Measurements from ENCODE around the gene LTB.

Gene LTB

GRCh38 chr6:31546339-31546957 lies 35.8 kb downstream of the LTB start, which contains the start of gene ATP6V1G2:
Gene ATP6V1G2 (minus strand): TSS chr6:31546608. CDS start chr6:31546559, 49 bp downstream.
- H3K23ac ChIP-seq (ENCODE audit: low read length) = no peak within 1 kb of the TSS
- no peak within 1 kb of the TSS for H2BK5ac ChIP-seq (ENCODE audit: low read length)
- peak within 1 kb of the TSS; percentile 66 for H3K9ac ChIP-seq (ENCODE audit: low read length)
- H3K56ac ChIP-seq (ENCODE audit: low read length) = peak within 1 kb of the TSS; percentile 74
- no peak within 1 kb of the TSS for H4K5ac ChIP-seq (ENCODE audit: low read length)
- H3K4ac ChIP-seq (ENCODE audit: low read depth, low read length) = no peak within 1 kb of the TSS
- H3K4me1 ChIP-seq (ENCODE audit: control insufficient read depth, low read depth, low read length) = no peaks in the 10 kb centered on the region
- peak within 1 kb of the TSS; percentile 49 for H3K4me3 ChIP-seq (ENCODE audit: low read length)
- H3K27ac ChIP-seq (ENCODE audit: low read depth, low read length) = no peak within 1 kb of the TSS
- no peak within 1 kb of the TSS for H2AK5ac ChIP-seq (ENCODE audit: low read length)
- H3K79me1 ChIP-seq (ENCODE audit: low read length) = peaks cover 7% of the 10 kb centered on the region
- peak; percentile 99 for DNase-seq
- H3K18ac ChIP-seq (ENCODE audit: low read length) = no peak within 1 kb of the TSS
- H2BK15ac ChIP-seq (replicated peaks; ENCODE audit: low read depth) = no peak within 1 kb of the TSS
- no peaks in the 10 kb centered on the region for H3K27me3 ChIP-seq (ENCODE audit: insufficient read depth, low read length, poor library complexity)
- peaks cover 3% of the 10 kb centered on the region for H3K79me2 ChIP-seq (ENCODE audit: control insufficient read depth, insufficient read depth, low read length)
- no CpG with 5 or more reads among the region's 11 CpGs for WGBS (ENCODE audit: extremely low coverage, insufficient coverage, low lambda C conversion rate)
- H4K8ac ChIP-seq (ENCODE audit: low read depth, low read length) = no peak within 1 kb of the TSS
- peak within 1 kb of the TSS; percentile 87 for H3K4me2 ChIP-seq (ENCODE audit: low read length)
- no peak within 1 kb of the TSS for H2BK120ac ChIP-seq (ENCODE audit: low read depth, low read length)
- no peaks in the 10 kb centered on the region for H3K36me3 ChIP-seq (ENCODE audit: control insufficient read depth, insufficient read depth, low read length)

DNA sequence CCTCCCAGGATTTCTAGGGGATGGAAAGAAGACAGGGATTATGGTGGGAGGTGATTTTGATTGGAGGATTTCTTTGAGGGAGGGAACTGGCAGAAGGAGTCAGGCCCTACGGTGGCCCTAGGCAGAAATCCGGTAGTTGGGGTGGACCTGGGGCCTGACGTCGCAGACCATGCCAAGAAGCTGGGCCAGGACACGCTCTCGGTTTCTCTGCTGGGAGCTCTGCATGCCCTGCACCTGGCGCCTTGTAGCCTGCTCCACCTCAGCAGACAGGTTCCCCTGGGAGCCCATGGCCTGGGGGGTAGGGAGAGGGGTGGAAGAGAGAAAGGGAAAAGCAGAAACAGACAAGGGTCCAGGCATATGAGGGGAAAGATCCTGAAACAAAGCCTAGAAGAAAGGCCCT lies 36.9 kb downstream of the LTB start:
- no peak overlapping the region for H3K4me2 ChIP-seq (ENCODE audit: low read length)
- no CpG with 5 or more reads among the region's 7 CpGs for WGBS (ENCODE audit: extremely low coverage, insufficient coverage, low lambda C conversion rate)
- H3K18ac ChIP-seq (ENCODE audit: low read length) = no peak overlapping the region
- H3K23ac ChIP-seq (ENCODE audit: low read length) = no peak overlapping the region
- H2AK5ac ChIP-seq (ENCODE audit: low read length) = no peak overlapping the region
- no peak overlapping the region for H3K4ac ChIP-seq (ENCODE audit: low read depth, low read length)
- no peak overlapping the region for H4K5ac ChIP-seq (ENCODE audit: low read length)
- H2BK120ac ChIP-seq (ENCODE audit: low read depth, low read length) = no peak overlapping the region
- H3K9ac ChIP-seq (ENCODE audit: low read length) = no peak overlapping the region
- no peak overlapping the region for H3K27ac ChIP-seq (ENCODE audit: low read depth, low read length)
- H3K4me3 ChIP-seq (ENCODE audit: low read length) = no peak overlapping the region
- peaks cover 7% of the 10 kb centered on the region for H3K79me1 ChIP-seq (ENCODE audit: low read length)
- H2BK15ac ChIP-seq (replicated peaks; ENCODE audit: low read depth) = no peak overlapping the region
- H3K56ac ChIP-seq (ENCODE audit: low read length) = peak overlapping the region; percentile 73
- H3K79me2 ChIP-seq (ENCODE audit: control insufficient read depth, insufficient read depth, low read length) = peaks cover 15% of the 10 kb centered on the region
- H2BK5ac ChIP-seq (ENCODE audit: low read length) = no peak overlapping the region
- no peak for DNase-seq
- no peaks in the 10 kb centered on the region for H3K27me3 ChIP-seq (ENCODE audit: insufficient read depth, low read length, poor library complexity)
- no peaks in the 10 kb centered on the region for H3K4me1 ChIP-seq (ENCODE audit: control insufficient read depth, low read depth, low read length)
- H3K36me3 ChIP-seq (ENCODE audit: control insufficient read depth, insufficient read depth, low read length) = no peaks in the 10 kb centered on the region
- no peak overlapping the region for H4K8ac ChIP-seq (ENCODE audit: low read depth, low read length)

DNA sequence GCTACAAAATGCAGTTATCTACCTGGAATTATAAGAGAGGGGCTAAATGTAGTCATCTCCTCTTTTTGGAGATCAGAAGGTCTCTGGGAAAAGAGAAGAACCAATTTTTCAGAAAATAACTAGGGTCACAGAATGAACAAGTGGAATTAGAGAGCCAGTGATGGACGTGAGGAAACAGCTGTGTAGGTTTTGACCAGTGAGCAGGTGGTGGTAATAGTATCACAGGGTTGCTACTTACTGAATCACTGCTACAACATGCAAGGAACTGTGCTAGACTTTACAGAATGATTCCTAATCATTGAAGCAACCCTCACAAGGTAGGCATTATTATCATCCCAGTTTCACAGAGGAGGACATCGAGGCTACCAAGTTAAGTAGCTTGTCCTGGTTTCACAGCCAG lies 37.5 kb downstream of the LTB start:
- Histone ChIP-seq H3K27ac (ENCODE audit: low read depth, low read length) (no peak overlapping the region), H3K4me1 (ENCODE audit: control insufficient read depth, low read depth, low read length) (peaks cover under 1% of the 10 kb centered on the region), H3K9ac (ENCODE audit: low read length) (no peak overlapping the region), H2BK120ac (ENCODE audit: low read depth, low read length) (no peak overlapping the region), H3K4me3 (ENCODE audit: low read length) (no peak overlapping the region), H2BK15ac (replicated peaks; ENCODE audit: low read depth) (no peak overlapping the region), H3K4ac (ENCODE audit: low read depth, low read length) (no peak overlapping the region), H3K36me3 (ENCODE audit: control insufficient read depth, insufficient read depth, low read length) (peaks cover 4% of the 10 kb centered on the region), H3K4me2 (ENCODE audit: low read length) (no peak overlapping the region), H3K27me3 (ENCODE audit: insufficient read depth, low read length, poor library complexity) (no peaks in the 10 kb centered on the region), H4K5ac (ENCODE audit: low read length) (no peak overlapping the region), H3K79me1 (ENCODE audit: low read length) (peaks cover 7% of the 10 kb centered on the region), H3K56ac (ENCODE audit: low read length) (no peak overlapping the region), H2AK5ac (ENCODE audit: low read length) (no peak overlapping the region), H3K18ac (ENCODE audit: low read length) (no peak overlapping the region), H4K8ac (ENCODE audit: low read depth, low read length) (no peak overlapping the region), H2BK5ac (ENCODE audit: low read length) (no peak overlapping the region), H3K79me2 (ENCODE audit: control insufficient read depth, insufficient read depth, low read length) (peaks cover 21% of the 10 kb centered on the region), H3K23ac (ENCODE audit: low read length) (no peak overlapping the region)
- DNase-seq = no peak
- WGBS (ENCODE audit: extremely low coverage, insufficient coverage, low lambda C conversion rate) = no CpG with 5 or more reads among the region's 2 CpGs

- no CpG with 5 or more reads among the region's 6 CpGs for WGBS (ENCODE audit: extremely low coverage, insufficient coverage, low lambda C conversion rate)
- Histone ChIP-seq H3K56ac (ENCODE audit: low read length) (no peak overlapping the region), H3K4me2 (ENCODE audit: low read length) (no peak overlapping the region), H3K4me3 (ENCODE audit: low read length) (no peak overlapping the region), H3K27ac (ENCODE audit: low read depth, low read length) (no peak overlapping the region), H3K36me3 (ENCODE audit: control insufficient read depth, insufficient read depth, low read length) (peaks cover 11% of the 10 kb centered on the region), H3K9ac (ENCODE audit: low read length) (no peak overlapping the region), H3K23ac (ENCODE audit: low read length) (no peak overlapping the region), H2BK120ac (ENCODE audit: low read depth, low read length) (no peak overlapping the region), H2AK5ac (ENCODE audit: low read length) (no peak overlapping the region), H3K79me2 (ENCODE audit: control insufficient read depth, insufficient read depth, low read length) (peaks cover 31% of the 10 kb centered on the region), H4K5ac (ENCODE audit: low read length) (no peak overlapping the region), H3K27me3 (ENCODE audit: insufficient read depth, low read length, poor library complexity) (no peaks in the 10 kb centered on the region), H2BK15ac (replicated peaks; ENCODE audit: low read depth) (no peak overlapping the region), H4K8ac (ENCODE audit: low read depth, low read length) (no peak overlapping the region), H3K4ac (ENCODE audit: low read depth, low read length) (no peak overlapping the region), H3K4me1 (ENCODE audit: control insufficient read depth, low read depth, low read length) (peaks cover 5% of the 10 kb centered on the region), H3K79me1 (ENCODE audit: low read length) (peaks cover 9% of the 10 kb centered on the region), H3K18ac (ENCODE audit: low read length) (no peak overlapping the region), H2BK5ac (ENCODE audit: low read length) (no peak overlapping the region)
- no peak for DNase-seq
These were observed 38.6 kb downstream of the LTB start for GRCh38 chr6:31543639-31544038.

DNA sequence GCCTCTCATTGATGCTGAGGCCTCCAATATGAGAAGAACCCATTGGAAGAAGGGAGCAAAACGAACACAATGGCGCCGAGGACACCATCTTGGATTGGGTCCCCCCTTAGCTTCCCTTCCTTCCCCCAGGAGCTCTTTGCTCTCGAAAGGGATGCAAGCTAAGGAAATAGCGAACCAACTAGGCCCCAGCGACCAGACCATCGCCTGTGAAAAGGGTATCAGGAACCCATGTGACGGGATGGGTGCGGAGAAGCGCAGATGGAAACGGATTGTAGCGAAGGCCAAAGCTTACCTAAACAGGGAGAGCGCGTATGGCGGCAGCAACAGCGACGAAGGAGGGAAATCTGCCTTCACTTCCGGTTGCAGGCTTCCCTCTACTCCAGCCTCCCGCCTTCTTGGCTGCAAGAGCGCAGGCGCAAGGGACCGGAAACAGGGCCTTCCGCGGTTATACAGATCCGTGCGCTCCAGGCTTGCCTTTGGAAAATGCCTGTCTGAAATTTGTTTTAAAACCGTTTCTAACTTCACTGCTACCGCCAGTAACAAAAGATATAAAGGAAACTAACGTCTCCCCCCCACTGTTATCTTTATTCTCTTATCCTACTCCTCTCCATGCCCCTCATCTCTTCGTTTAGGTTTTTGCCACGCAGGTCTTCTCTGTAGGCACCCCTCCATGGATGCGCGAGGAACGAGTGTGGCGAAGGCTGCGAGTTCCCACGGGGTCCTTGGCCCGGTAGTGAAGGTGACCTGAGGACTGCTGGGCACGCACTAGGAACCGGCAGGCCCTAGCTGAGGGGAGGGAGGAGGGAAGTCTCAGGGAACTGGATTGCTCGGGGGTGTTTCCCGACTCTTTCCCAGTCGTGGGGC lies 40.3 kb downstream of the LTB start, which contains the start of gene DDX39B:
Gene DDX39B (minus strand): TSS at position 346 of the 864 bp plus-strand sequence. CDS start 1,471 bp downstream, outside the sequence.
- no peaks in the 10 kb centered on the region for H3K27me3 ChIP-seq (ENCODE audit: insufficient read depth, low read length, poor library complexity)
- peaks cover 6% of the 10 kb centered on the region for H3K79me1 ChIP-seq (ENCODE audit: low read length)
- peak within 1 kb of the TSS; percentile 47 for H2BK120ac ChIP-seq (ENCODE audit: low read depth, low read length)
- peak within 1 kb of the TSS; percentile 25 for H2AK5ac ChIP-seq (ENCODE audit: low read length)
- H2BK15ac ChIP-seq (replicated peaks; ENCODE audit: low read depth) = no peak within 1 kb of the TSS
- peak within 1 kb of the TSS; percentile 75 for H3K4me3 ChIP-seq (ENCODE audit: low read length)
- H3K23ac ChIP-seq (ENCODE audit: low read length) = no peak within 1 kb of the TSS
- peak within 1 kb of the TSS; percentile 89 for H3K56ac ChIP-seq (ENCODE audit: low read length)
- H3K36me3 ChIP-seq (ENCODE audit: control insufficient read depth, insufficient read depth, low read length) = peaks cover 14% of the 10 kb centered on the region
- H4K8ac ChIP-seq (ENCODE audit: low read depth, low read length) = peak within 1 kb of the TSS; percentile 16
- DNase-seq = peak; percentile 99
- peak within 1 kb of the TSS; percentile 80 for H3K9ac ChIP-seq (ENCODE audit: low read length)
- H3K4me2 ChIP-seq (ENCODE audit: low read length) = peak within 1 kb of the TSS; percentile 43
- peak within 1 kb of the TSS; percentile 74 for H3K4ac ChIP-seq (ENCODE audit: low read depth, low read length)
- H3K27ac ChIP-seq (ENCODE audit: low read depth, low read length) = peak within 1 kb of the TSS; percentile 79
- H2BK5ac ChIP-seq (ENCODE audit: low read length) = peak within 1 kb of the TSS; percentile 99
- H3K18ac ChIP-seq (ENCODE audit: low read length) = peak within 1 kb of the TSS; percentile 88
- peaks cover 42% of the 10 kb centered on the region for H3K79me2 ChIP-seq (ENCODE audit: control insufficient read depth, insufficient read depth, low read length)
- H3K4me1 ChIP-seq (ENCODE audit: control insufficient read depth, low read depth, low read length) = peaks cover 5% of the 10 kb centered on the region
- peak within 1 kb of the TSS; percentile 85 for H4K5ac ChIP-seq (ENCODE audit: low read length)
- no CpG with 5 or more reads among the region's 43 CpGs for WGBS (ENCODE audit: extremely low coverage, insufficient coverage, low lambda C conversion rate)

All from mesendoderm (in vitro differentiated cells).